HG03095 (cell line): Measurements from ENCODE around the gene MED16.
"Not testable (repeated sequence)": the region's sequence is repeated elsewhere in the genome, so short reads cannot be mapped to it uniquely, and the experiment has no call there.

Experiments
- ATAC-seq: cut with Tn5 transposase; IDR thresholded peaks from one replicate; pipeline ENCODE4 v1.9.1; 2021; ENCODE audit warnings: moderate library complexity; ENCODE audit not compliant: unreplicated experiment

Gene MED16

GRCh38 chr19:840519-841206 is 52.3 kb downstream of the MED16 start, which contains the start of gene PRTN3:
PRTN3 (plus strand) TSS chr19:840999; CDS start chr19:841009, 10 bp downstream.
- ATAC-seq: no peak

GRCh38 chr19:835210-835810 is 57.7 kb downstream of the MED16 start:
- ATAC-seq: no peak

GRCh38 chr19:834216-834615 is 58.8 kb downstream of the MED16 start:
- ATAC-seq: no peak

- ATAC-seq: no peak
Observed at GRCh38 chr19:831407-832369, 61.3 kb downstream of the MED16 start.

- ATAC-seq: no peak
Observed at GRCh38 chr19:829129-829758, 63.7 kb downstream of the MED16 start.

GRCh38 chr19:827710-828321 is 65.2 kb downstream of the MED16 start, which contains the start of gene AZU1:
AZU1 (plus strand) TSS chr19:827837; CDS start chr19:827847, 10 bp downstream.
- ATAC-seq: no peak

- no peak for ATAC-seq
Observed at GRCh38 chr19:827314-827709, 65.7 kb downstream of the MED16 start.

GRCh38 chr19:825897-826644 is 66.9 kb downstream of the MED16 start:
- no peak for ATAC-seq

- ATAC-seq: no peak
Observed at GRCh38 chr19:824885-825284, 68.1 kb downstream of the MED16 start.

- no peak for ATAC-seq
Observed at GRCh38 chr19:823565-824121, 69.3 kb downstream of the MED16 start.

- ATAC-seq: no peak
Observed at GRCh38 chr19:821825-822503, 71.0 kb downstream of the MED16 start, which contains the start of gene PLPPR3. PLPPR3 (minus strand) TSS chr19:821955; CDS start chr19:821559, 396 bp downstream.

GRCh38 chr19:821231-821824 is 71.7 kb downstream of the MED16 start:
- ATAC-seq: no peak

GRCh38 chr19:820212-820611 is 72.8 kb downstream of the MED16 start:
- ATAC-seq: not testable (repeated sequence)
